CD4-positive, alpha-beta T cell treated with Interleukin-17A for 1 hour (primary cell): Measurements from ENCODE around the gene MBD5.
"Not testable (repeated sequence)": the region's sequence is repeated elsewhere in the genome, so short reads cannot be mapped to it uniquely, and the experiment has no call there.

Source experiments
- DNase-seq: peaks from one replicate; pipeline ENCODE4 v3.0.0-alpha.2; 2020

MBD5 gene

GRCh38 chr2:148528356-148529064 lies 507.6 kb downstream of the MBD5 start:
- peak; percentile 30 for DNase-seq

GRCh38 chr2:148529745-148530144 lies 508.9 kb downstream of the MBD5 start:
- DNase-seq, result no peak

DNA sequence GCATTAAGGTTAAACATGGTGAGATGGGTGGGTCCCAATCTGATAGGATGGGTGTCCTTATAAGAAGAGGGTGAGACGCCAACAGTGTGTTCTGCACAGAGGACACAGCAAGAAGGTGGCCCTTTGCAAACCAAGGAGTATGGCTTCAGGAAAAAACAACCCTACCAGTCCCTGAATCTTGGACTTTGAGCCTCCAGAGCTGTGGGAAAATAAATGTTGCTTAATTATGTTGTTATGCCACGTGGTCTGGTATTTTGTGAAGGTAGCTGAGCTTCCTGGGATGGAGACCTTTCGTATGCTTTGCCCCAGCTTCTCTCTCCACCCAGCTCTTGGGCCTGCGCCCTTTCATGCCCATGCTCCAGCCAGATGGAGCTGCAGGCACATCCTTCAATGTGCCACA lies 509.5 kb downstream of the MBD5 start:
- DNase-seq, result no peak

- no peak for DNase-seq
Observed at GRCh38 chr2:148531235-148531634, 510.3 kb downstream of the MBD5 start.

DNA sequence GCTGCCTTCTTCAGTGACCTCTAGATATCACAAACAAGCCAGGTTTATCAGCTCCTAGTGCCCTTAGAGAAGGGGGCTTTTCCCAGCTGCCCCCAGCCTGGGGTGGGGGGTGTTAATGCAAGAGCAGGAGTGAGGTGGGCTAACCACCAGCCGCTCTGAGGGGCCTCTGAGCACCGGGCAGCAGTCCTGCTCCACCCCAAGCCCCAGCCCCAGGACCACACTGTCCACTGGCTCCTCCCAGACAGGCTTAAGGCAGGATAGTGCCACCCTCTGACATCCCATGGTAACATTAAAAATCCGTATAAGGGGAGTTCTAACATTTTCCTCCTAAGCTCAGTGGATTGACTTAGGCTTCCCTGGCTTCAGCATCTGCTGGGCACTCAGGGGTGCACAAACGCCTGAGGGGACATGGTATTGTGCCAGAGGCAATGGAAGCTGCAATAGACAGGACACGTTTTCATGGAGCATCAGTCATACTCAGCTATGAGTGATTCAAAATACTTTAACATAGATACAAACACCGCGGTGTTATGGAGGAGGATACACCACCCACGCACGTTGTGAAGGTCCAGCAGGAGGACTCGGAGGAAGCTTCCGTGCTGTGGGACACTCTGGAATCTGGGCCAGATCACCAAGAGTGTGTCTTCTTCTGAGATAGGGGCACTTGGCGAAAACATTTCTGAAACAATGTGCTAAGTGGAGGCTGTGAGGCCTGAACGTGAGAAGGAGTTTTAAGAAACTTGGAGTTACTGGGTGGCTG lies 511.0 kb downstream of the MBD5 start:
- DNase-seq, result no peak

DNA sequence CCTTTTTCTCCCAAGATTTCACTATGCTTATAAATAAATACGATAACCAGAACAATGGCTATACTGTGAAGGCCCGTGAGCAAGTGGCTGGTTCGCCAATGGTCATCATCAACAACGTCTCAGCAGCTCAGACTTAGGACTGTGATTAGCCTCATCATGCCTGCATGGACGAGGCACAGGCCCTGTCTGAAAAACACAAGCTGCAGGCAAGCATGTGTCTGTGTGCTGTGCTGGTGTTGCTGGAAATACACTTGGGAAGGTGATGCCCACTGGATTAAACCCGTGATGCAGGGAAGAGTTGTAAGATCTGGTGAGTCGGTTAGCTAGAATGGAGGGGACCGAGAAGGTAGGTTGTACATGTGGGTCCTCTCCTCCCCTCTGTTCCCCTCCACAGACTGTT lies 512.1 kb downstream of the MBD5 start:
- DNase-seq, result no peak

DNA sequence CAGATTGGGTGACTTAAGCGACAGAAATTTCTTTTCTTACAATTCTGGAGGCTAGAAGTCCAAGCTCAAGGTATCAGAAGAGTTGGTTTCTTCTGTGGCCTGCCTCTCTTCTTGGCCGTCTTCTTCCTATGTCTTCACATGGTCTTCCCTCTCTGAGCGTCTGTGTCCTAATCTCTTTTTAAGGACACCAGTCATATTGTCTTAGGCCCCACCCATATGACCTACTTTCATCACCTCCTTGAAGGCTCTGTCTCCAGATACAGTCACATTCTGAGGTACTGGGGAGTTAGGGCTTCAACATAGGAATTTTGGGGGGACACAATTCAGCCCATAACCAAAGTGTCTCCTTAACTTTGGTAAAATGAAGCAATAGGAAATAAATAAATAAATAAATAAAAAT lies 512.8 kb downstream of the MBD5 start:
- no peak for DNase-seq

DNA sequence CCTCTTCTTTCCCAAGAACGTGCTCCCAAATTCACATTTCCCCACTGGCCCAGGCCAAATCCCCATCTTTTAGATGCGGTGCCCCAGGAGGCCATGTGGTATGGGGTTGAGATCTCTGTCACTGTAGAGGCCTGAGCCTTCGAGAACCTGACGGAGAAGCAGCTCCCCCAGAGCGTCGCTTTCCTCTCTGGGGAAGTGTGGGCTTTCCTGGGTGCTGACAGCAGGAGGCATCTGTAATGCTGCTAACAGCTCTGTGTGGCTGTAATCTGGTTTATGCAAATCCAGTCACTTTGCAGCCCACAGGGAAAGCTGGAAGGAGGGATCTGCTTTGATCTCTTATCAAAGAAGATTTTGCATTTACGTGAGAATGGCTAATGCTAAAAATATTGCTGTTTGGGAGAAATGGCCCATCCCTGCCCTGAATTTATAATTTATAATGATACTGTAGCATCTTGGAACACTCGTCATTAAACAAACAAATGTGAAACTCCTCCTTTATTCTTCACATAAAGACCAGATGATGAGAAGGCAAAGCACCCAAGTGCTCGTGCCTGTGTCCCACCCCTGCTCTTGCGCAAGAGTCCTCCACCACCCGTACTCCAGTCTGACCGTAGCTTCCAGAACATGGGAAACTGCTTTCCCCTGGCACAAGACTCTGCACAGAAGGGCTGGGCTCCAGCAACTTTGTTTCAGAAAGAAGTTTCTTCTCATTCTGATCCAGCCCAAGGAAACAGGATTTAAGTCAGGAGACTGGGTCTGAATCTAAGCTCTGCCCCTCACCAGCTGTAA lies 513.7 kb downstream of the MBD5 start:
- no peak for DNase-seq

GRCh38 chr2:148538375-148538774 lies 517.5 kb downstream of the MBD5 start:
- no peak for DNase-seq

GRCh38 chr2:148540022-148540421 lies 519.1 kb downstream of the MBD5 start:
- DNase-seq, result peak; percentile 26

GRCh38 chr2:148541792-148542191 lies 520.9 kb downstream of the MBD5 start:
- DNase-seq, result no peak

GRCh38 chr2:148542614-148543013 lies 521.7 kb downstream of the MBD5 start:
- no peak for DNase-seq

- DNase-seq, result not testable (repeated sequence)
Observed at GRCh38 chr2:148543088-148543540, 522.2 kb downstream of the MBD5 start.

- no peak for DNase-seq
Observed at GRCh38 chr2:148545390-148546256, 524.7 kb downstream of the MBD5 start.

GRCh38 chr2:148546270-148546669 lies 525.4 kb downstream of the MBD5 start:
- no peak for DNase-seq

DNA sequence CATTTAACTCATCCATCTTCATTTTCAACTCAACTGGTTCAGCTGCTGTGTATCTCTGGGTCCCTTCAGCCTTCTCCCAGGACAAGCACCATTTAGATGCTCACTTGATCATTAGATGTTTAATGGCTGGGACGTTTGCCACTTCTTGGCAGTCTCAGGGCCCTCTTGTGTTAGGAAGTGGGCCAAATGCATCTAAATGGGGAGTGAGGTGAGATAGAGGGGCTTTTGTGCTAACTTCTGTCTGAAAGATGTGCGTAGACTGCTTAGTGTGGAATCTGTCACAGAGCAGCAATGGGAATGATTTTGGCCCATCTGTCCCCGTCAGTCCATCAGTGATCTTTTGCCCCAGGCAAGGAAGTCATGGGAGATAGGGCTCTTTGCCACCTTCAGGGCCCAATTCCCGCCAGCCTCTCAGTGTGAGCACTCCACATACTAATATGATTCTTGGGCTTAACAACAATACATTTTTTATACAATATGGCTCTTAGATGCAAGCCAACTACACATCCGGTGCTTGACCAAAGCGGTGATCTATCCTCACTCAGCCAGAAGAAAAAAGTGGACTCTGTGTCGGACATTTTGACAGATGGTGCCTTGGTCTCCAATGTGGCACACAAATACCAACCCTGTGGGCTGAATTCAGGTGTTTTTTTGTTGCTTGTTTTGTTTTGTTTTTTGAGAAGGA lies 528.0 kb downstream of the MBD5 start:
- DNase-seq, result no peak

- DNase-seq, result peak; percentile 61
Observed at GRCh38 chr2:148552675-148553331, 531.9 kb downstream of the MBD5 start.

DNA sequence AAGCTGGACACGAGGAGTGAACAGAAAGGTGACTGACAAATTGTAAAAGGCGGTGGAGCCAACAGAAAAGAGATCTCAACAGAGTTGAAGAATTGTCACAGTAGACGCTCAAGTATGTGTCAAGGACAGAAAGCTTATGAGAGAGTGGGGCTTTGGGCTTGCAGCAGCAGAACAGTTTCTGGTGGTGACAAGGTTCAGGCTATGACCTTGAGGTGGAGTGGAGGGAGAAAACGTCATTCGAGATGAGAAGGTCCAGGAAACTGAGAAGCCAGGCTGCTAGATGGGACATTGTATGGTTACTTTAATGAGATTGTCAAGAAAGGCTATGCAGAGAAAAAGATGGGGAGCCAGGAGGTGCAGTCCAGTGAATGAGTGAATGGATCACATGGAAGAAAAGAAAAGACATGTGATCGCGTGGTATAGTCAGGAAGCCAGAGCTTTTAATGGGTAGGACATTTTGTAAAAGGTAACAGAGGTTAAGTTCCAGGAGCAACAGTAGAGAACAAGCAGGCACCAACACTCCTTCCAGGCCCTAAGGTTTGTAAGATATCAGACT lies 532.5 kb downstream of the MBD5 start:
- no peak for DNase-seq

- DNase-seq, result no peak
Observed at GRCh38 chr2:148554459-148555247, 533.8 kb downstream of the MBD5 start.

DNA sequence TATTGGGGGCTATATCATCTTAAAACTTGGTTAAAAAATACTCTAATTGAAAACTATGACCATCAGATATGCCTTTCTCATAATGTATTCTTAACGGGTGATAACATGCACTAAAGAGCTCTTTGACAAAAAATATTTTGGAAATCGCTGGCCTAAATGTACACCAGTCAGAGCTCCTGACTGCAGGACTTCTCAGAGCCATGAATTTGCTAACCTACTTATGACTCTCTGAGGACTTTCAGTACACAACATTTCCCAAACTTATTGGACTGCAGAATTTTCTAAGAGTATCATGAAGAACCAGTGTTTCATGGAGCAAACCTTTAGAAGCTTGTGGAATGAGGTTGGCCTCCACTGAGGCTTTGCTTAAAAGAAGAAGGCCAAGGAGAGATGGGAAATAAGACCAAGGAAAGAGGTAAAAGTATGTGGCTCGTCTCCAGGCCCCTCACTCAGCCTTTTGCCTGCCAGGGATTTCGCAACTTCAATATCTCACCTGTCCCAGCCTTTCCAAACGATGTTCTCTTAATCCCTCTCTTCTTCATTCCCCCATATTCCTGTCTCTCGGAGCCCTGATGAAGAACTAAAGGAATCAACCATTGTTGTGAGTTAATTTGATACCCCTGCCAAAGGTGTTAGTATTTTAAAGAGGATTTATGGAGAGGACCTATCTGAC lies 534.9 kb downstream of the MBD5 start:
- DNase-seq, result no peak
